ENCODE measurements around the gene FSCB. TPM values are rescaled to one million over a fixed set of nuclear protein-coding genes. Genes with fewer than 3 reads are reported as not detected.

Gene FSCB, protein sequence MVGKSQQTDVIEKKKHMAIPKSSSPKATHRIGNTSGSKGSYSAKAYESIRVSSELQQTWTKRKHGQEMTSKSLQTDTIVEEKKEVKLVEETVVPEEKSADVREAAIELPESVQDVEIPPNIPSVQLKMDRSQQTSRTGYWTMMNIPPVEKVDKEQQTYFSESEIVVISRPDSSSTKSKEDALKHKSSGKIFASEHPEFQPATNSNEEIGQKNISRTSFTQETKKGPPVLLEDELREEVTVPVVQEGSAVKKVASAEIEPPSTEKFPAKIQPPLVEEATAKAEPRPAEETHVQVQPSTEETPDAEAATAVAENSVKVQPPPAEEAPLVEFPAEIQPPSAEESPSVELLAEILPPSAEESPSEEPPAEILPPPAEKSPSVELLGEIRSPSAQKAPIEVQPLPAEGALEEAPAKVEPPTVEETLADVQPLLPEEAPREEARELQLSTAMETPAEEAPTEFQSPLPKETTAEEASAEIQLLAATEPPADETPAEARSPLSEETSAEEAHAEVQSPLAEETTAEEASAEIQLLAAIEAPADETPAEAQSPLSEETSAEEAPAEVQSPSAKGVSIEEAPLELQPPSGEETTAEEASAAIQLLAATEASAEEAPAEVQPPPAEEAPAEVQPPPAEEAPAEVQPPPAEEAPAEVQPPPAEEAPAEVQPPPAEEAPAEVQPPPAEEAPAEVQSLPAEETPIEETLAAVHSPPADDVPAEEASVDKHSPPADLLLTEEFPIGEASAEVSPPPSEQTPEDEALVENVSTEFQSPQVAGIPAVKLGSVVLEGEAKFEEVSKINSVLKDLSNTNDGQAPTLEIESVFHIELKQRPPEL
- 0.12 and 0.15 TPM in 2 replicates for total RNA-seq (2014; rRNA removed)
- Bru-seq, nascent RNA: percentile 32 among the genes with signal in this experiment
- percentile 35 among the genes with signal in this experiment for BruChase-seq, experiment 1, labeled RNA remaining after a 6-hour chase
- percentile 44 among the genes with signal in this experiment for BruChase-seq, experiment 2, labeled RNA remaining after a 2-hour chase
- long read RNA-seq: 0 reads

DNA sequence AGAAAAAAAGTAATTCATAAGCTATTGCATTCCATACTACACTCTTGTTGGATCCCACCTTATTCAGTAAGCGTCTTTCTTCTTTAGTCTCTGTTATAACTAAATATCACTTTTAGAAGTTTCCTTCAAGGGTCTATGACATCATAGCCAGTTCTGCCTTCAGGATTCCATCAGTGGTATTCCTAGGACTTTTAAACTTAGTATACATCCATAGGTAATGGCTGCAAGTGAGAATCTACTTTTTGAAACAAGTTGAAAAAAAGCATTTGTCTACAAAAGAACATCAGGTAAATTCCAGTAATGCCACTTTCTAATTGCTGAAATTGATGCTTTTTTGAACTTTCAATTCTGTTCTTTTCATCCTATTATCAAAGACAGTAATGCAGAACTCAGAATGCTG lies at the start of gene FSCB:
Gene FSCB, minus strand, starts transcription at position 101 of the 400 bp plus-strand sequence. CDS start 296 bp downstream, outside the sequence.
- Histone ChIP-seq H3F3A (ENCODE audit: low read length, unreplicated experiment) (no peaks in the 10 kb centered on the region), H3K4me1 (ENCODE audit: insufficient read depth, low read length) (no peaks in the 10 kb centered on the region), H3K27me3 (ENCODE audit: low read length) (no peaks in the 10 kb centered on the region), H4K20me1 (ENCODE audit: low read length) (no peaks in the 10 kb centered on the region), H3K4me2 (ENCODE audit: low read length) (no peak within 1 kb of the TSS), H3K9me2 (replicated peaks; ENCODE audit: low read length) (0 out of 2 replicates have a peak, but pooled peaks cover 4% of the 10 kb centered on the region), H3K9me3 (ENCODE audit: low read length) (no peaks in the 10 kb centered on the region), H3K79me2 (ENCODE audit: low read length) (no peaks in the 10 kb centered on the region), H2AFZ (ENCODE audit: low read length) (no peak within 1 kb of the TSS), H3K4me3 (ENCODE audit: low read length) (no peak within 1 kb of the TSS), H3K27ac (ENCODE audit: low read length) (no peak within 1 kb of the TSS), H3K36me3 (ENCODE audit: low read depth, low read length) (no peaks in the 10 kb centered on the region), H3K9ac (ENCODE audit: low read length) (no peak within 1 kb of the TSS)
- intact Hi-C loops (cut with micrococcal nuclease): no loop called here
- no peak for DNase-seq
- POLR2A ChIA-PET (ENCODE audit: unreplicated experiment): no interaction called here
- CTCF ChIA-PET: no interaction called here
- no TSS peak for BruUV-seq (replicated peaks)
- TF ChIP-seq, protein P1, sequence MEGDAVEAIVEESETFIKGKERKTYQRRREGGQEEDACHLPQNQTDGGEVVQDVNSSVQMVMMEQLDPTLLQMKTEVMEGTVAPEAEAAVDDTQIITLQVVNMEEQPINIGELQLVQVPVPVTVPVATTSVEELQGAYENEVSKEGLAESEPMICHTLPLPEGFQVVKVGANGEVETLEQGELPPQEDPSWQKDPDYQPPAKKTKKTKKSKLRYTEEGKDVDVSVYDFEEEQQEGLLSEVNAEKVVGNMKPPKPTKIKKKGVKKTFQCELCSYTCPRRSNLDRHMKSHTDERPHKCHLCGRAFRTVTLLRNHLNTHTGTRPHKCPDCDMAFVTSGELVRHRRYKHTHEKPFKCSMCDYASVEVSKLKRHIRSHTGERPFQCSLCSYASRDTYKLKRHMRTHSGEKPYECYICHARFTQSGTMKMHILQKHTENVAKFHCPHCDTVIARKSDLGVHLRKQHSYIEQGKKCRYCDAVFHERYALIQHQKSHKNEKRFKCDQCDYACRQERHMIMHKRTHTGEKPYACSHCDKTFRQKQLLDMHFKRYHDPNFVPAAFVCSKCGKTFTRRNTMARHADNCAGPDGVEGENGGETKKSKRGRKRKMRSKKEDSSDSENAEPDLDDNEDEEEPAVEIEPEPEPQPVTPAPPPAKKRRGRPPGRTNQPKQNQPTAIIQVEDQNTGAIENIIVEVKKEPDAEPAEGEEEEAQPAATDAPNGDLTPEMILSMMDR (conservative IDR thresholded peaks at IDR 0.05; ENCODE audit: low read depth, low read length): no peak
- TF ChIP-seq EZH2 (IDR thresholded peaks at IDR 0.05; ENCODE audit: low read length, unreplicated experiment) (no peak), EZH2phosphoT487 (IDR thresholded peaks at IDR 0.05; ENCODE audit: borderline replicate concordance, low read length) (no peak)
- ATAC-seq: no peak

- POLR2A ChIA-PET (ENCODE audit: unreplicated experiment): no interaction called here
- H3K27ac ChIP-seq (ENCODE audit: low read length): no peak overlapping the region
- ATAC-seq: no peak
These were observed 24.6 kb upstream of the FSCB start for GRCh38 chr14:44531658-44532057.

More at GRCh38 chr14:44531658-44532057, 24.6 kb upstream of the FSCB start:
- no peaks in the 10 kb centered on the region for H3K79me2 ChIP-seq (ENCODE audit: low read length)
- H3K9me3 ChIP-seq (ENCODE audit: low read length): no peaks in the 10 kb centered on the region
- TF ChIP-seq EZH2 (IDR thresholded peaks at IDR 0.05; ENCODE audit: low read length, unreplicated experiment): no peak
- TF ChIP-seq, protein P1 (conservative IDR thresholded peaks at IDR 0.05; ENCODE audit: low read depth, low read length): no peak
- no peak for TF ChIP-seq EZH2phosphoT487 (IDR thresholded peaks at IDR 0.05; ENCODE audit: borderline replicate concordance, low read length)
- intact Hi-C loops (cut with micrococcal nuclease): no loop called here
- no peaks in the 10 kb centered on the region for H4K20me1 ChIP-seq (ENCODE audit: low read length)
- H3K9ac ChIP-seq (ENCODE audit: low read length): no peak overlapping the region
- H2AFZ ChIP-seq (ENCODE audit: low read length): no peak overlapping the region
- H3K4me3 ChIP-seq (ENCODE audit: low read length): no peak overlapping the region
- H3K9me2 ChIP-seq (replicated peaks; ENCODE audit: low read length): no peaks in the 10 kb centered on the region
- H3K36me3 ChIP-seq (ENCODE audit: low read depth, low read length): no peaks in the 10 kb centered on the region
- no peaks in the 10 kb centered on the region for H3K27me3 ChIP-seq (ENCODE audit: low read length)
- no peak for DNase-seq
- no peak overlapping the region for H3K4me2 ChIP-seq (ENCODE audit: low read length)
- 0 out of 2 replicates have a peak, but pooled peaks cover 12% of the 10 kb centered on the region for H3K4me1 ChIP-seq (ENCODE audit: insufficient read depth, low read length)
- no TSS peak for BruUV-seq (replicated peaks)
- H3F3A ChIP-seq (ENCODE audit: low read length, unreplicated experiment): no peaks in the 10 kb centered on the region
- CTCF ChIA-PET: no interaction called here
